Stomach (tissue), 4 donors: ENCODE data around the gene TCEA2.

Experiments used
- CTCF ChIP-seq, 7 experiments: fragments of 450-650 bp in 4 of 7; fragments of 200-600 bp in 3 of 7; sonication (generic) in 3 of 7; IDR thresholded peaks; one replicate each; pipeline ENCODE4 v1.5.1; 2016 to 2019; ENCODE audit warnings: antibody characterized with exemption in 7 of 7, control low read depth in 2 of 7, mild to moderate bottlenecking in 1 of 7
- EP300 ChIP-seq: sonication (generic); formaldehyde crosslinking; IDR thresholded peaks from one replicate; pipeline ENCODE4 v1.6.1; 2017; ENCODE audit warnings: antibody characterized with exemption
- POLR2A ChIP-seq, 4 donors: fragments of 450-650 bp; IDR thresholded peaks; one replicate each; pipeline ENCODE4 v1.6.1; 2016; ENCODE audit warnings: antibody characterized with exemption in 4 of 4, control low read depth in 2 of 4, mild to moderate bottlenecking in 1 of 4, moderate library complexity in 1 of 4
- POLR2AphosphoS5 ChIP-seq, 3 donors: sonication (generic); formaldehyde crosslinking; IDR thresholded peaks; one replicate each; pipeline ENCODE4 v1.6.1; 2016; ENCODE audit warnings: antibody characterized with exemption in 3 of 3

GRCh38 chr20:64023361-64024140 lies 39.4 kb upstream of the TCEA2 start:
- no peak for TF ChIP-seq POLR2AphosphoS5 (IDR thresholded peaks at IDR 0.05)
- TF ChIP-seq EP300: no peak
- TF ChIP-seq POLR2A (IDR thresholded peaks at IDR 0.05): no peak
- TF ChIP-seq CTCF (IDR thresholded peaks at IDR 0.05): no peak
